Measurements from ENCODE around the gene VPS13D.

DNA sequence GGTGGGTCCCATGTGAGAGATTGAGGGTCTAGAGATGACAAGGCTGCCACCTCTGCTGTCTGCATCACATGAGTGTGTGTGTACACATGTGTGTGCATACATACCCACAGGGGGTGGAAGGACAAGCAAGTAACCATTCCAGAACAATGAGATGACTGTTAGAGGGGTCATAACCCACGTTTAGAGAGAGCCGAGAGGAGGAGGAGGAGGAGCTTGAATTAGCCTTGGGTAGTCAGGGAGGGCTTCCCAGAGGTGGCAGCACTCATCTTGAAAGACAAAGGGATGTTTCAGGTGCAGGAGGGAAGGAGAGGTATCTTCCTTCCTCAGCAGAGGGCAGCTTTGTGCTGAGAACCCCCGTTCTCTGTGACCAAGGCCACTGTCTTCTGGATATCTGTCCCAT, 41.7 kb upstream of the VPS13D start:
- TF ChIP-seq, protein P1, sequence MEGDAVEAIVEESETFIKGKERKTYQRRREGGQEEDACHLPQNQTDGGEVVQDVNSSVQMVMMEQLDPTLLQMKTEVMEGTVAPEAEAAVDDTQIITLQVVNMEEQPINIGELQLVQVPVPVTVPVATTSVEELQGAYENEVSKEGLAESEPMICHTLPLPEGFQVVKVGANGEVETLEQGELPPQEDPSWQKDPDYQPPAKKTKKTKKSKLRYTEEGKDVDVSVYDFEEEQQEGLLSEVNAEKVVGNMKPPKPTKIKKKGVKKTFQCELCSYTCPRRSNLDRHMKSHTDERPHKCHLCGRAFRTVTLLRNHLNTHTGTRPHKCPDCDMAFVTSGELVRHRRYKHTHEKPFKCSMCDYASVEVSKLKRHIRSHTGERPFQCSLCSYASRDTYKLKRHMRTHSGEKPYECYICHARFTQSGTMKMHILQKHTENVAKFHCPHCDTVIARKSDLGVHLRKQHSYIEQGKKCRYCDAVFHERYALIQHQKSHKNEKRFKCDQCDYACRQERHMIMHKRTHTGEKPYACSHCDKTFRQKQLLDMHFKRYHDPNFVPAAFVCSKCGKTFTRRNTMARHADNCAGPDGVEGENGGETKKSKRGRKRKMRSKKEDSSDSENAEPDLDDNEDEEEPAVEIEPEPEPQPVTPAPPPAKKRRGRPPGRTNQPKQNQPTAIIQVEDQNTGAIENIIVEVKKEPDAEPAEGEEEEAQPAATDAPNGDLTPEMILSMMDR (IDR thresholded peaks at IDR 0.05) = no peak
- no peak for TF ChIP-seq POLR2A (IDR thresholded peaks at IDR 0.05)

Measured in right lobe of liver (tissue), 4 donors.